CD4-positive, alpha-beta T cell treated with Interleukin-4 for 1 hour (primary cell): ENCODE measurements around the gene TIGD6.
"Not testable (repeated sequence)": the region's sequence is repeated elsewhere in the genome, so short reads cannot be mapped to it uniquely, and the experiment has no call there.

ENCODE experiments used
- DNase-seq, 2 donors: peaks; one replicate each; pipeline ENCODE4 v3.0.0-alpha.2; 2020 to 2022

Gene TIGD6

GRCh38 chr5:149966946-149967345 is 33.5 kb downstream of the TIGD6 start:
- no peak for DNase-seq

GRCh38 chr5:149963729-149964128 is 36.7 kb downstream of the TIGD6 start:
- DNase-seq = no peak

- no peak for DNase-seq
Observed at GRCh38 chr5:149962601-149963300, 37.7 kb downstream of the TIGD6 start.

- DNase-seq = peak in 1 of 2 donors; percentile 18
Observed at GRCh38 chr5:149961957-149962409, 38.5 kb downstream of the TIGD6 start.

GRCh38 chr5:149961186-149961685 is 39.2 kb downstream of the TIGD6 start:
- DNase-seq = no peak

GRCh38 chr5:149960272-149961185 is 39.9 kb downstream of the TIGD6 start, which contains the start of gene SLC26A2:
TSS of gene SLC26A2 (plus strand) at chr5:149960758. CDS start at chr5:149977653, 16,895 bp downstream.
- DNase-seq = peak; percentile 95

GRCh38 chr5:149959406-149960236 is 40.8 kb downstream of the TIGD6 start:
- peak; percentile 54 to 75 for DNase-seq

- no peak for DNase-seq
Observed at GRCh38 chr5:149957855-149958254, 42.6 kb downstream of the TIGD6 start.

- no peak for DNase-seq
Observed at GRCh38 chr5:149956685-149957084, 43.8 kb downstream of the TIGD6 start.

GRCh38 chr5:149954798-149955197 is 45.7 kb downstream of the TIGD6 start:
- no peak for DNase-seq

GRCh38 chr5:149953436-149954121 is 46.9 kb downstream of the TIGD6 start:
- DNase-seq = no peak

- no peak for DNase-seq
Observed at GRCh38 chr5:149951138-149951749, 49.2 kb downstream of the TIGD6 start.

GRCh38 chr5:149948993-149949392 is 51.5 kb downstream of the TIGD6 start:
- no peak for DNase-seq

GRCh38 chr5:149946118-149946517 is 54.3 kb downstream of the TIGD6 start:
- DNase-seq = no peak

- DNase-seq = no peak
Observed at GRCh38 chr5:149944666-149945065, 55.8 kb downstream of the TIGD6 start, which contains the start of gene PDE6A. TSS of gene PDE6A (minus strand) at chr5:149944793. CDS start at chr5:149944673, 120 bp downstream.

GRCh38 chr5:149943177-149943949 is 57.1 kb downstream of the TIGD6 start:
- DNase-seq = not testable (repeated sequence)
